GM20000 (cell line): ENCODE results near the gene PKD1L1.

Experiments
- DNase-seq: peaks from one replicate; pipeline ENCODE4 v3.0.0; 2012; ENCODE audit warnings: low spot score
- TF ChIP-seq, protein P1 (sequence below): IDR thresholded peaks from 2 replicates; pipeline ENCODE4 v1.5.1; 2012; ENCODE audit warnings: mild to moderate bottlenecking, control low read depth; ENCODE audit errors: extremely low read depth, missing control alignments

The PKD1L1 gene

DNA sequence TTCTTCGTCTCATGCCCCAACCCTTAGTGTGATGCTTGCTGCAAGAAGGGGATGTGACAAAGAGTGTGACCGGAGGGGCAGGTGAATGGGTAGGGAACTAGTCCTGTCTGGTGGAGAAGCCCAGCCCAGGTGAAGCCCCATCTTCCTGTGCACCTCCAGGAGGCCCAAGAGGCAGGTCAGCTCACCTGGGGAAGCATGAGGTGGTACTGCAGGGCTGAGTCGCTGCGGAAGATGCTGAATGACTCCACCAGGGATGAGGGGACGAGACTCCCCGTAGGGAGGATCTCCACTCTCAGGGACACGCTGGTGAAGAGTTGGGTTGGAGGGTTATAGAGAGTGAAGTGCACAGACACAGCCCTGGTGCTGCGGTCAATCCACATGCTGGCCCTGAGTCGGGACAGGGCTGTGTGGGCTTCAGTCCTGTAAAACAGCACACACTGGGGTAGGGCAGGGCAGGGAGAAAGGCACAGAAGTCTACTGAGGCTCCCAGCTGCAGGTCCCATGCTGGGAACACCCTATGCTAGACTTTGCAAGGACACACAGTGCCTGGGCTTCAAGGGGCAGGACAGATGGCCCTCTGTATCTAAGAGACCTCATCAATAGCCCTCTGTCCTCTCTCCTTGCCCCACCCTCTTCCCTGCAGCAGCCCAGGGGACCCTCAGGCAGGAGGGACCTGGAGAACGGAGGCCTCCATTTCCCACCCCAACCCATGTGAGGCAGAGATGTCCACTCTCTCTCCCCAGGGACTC, 136.5 kb downstream of the PKD1L1 start:
- TF ChIP-seq, protein P1, sequence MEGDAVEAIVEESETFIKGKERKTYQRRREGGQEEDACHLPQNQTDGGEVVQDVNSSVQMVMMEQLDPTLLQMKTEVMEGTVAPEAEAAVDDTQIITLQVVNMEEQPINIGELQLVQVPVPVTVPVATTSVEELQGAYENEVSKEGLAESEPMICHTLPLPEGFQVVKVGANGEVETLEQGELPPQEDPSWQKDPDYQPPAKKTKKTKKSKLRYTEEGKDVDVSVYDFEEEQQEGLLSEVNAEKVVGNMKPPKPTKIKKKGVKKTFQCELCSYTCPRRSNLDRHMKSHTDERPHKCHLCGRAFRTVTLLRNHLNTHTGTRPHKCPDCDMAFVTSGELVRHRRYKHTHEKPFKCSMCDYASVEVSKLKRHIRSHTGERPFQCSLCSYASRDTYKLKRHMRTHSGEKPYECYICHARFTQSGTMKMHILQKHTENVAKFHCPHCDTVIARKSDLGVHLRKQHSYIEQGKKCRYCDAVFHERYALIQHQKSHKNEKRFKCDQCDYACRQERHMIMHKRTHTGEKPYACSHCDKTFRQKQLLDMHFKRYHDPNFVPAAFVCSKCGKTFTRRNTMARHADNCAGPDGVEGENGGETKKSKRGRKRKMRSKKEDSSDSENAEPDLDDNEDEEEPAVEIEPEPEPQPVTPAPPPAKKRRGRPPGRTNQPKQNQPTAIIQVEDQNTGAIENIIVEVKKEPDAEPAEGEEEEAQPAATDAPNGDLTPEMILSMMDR, result no peak
- DNase-seq, result no peak

- DNase-seq, result no peak
- TF ChIP-seq, protein P1, result no peak
Measured at GRCh38 chr7:47809387-47809786, 138.9 kb downstream of the PKD1L1 start.

GRCh38 chr7:47808321-47808720, 139.9 kb downstream of the PKD1L1 start:
- TF ChIP-seq, protein P1, result no peak
- no peak for DNase-seq

DNA sequence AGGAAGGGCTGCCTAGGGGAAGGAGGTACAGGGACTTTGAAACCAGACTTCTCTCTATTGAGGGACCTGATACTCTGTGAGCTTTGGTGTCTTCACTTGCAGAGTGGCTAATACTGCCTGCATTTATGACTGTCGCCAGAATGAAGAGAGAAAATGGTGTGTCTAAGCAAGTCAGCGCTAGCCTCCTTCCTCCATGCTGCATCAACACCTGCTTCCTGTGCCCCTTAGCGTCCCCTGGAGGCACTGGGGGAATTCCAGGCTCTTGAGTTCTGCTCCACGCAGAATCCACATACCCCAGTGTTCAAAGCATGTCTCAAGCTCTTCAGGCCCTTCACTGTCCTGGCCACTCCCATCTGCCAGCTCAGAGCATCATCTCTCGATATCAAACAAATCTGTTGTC, 140.5 kb downstream of the PKD1L1 start:
- DNase-seq, result peak; percentile 32
- TF ChIP-seq, protein P1, result no peak

DNA sequence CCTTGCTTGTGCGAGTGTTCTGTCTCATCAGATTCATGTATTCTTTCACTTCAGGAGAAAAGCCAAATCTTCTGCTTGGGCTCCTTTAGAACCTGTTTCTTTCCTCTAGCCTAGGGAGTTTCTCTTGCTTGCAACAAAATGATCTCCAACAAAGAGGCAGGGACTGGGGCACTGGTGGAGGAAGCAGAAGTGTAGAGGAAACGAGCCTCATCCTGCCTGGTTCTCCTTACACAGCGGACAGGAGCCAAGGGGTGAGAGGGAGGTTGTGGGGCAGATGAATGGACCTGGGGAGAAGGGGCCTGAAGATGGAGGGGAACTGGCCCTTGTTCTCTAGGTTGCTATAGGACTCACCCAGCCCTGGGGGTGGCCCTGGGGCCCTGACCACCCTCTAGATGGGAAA, 141.1 kb downstream of the PKD1L1 start:
- no peak for DNase-seq
- TF ChIP-seq, protein P1, result no peak

DNA sequence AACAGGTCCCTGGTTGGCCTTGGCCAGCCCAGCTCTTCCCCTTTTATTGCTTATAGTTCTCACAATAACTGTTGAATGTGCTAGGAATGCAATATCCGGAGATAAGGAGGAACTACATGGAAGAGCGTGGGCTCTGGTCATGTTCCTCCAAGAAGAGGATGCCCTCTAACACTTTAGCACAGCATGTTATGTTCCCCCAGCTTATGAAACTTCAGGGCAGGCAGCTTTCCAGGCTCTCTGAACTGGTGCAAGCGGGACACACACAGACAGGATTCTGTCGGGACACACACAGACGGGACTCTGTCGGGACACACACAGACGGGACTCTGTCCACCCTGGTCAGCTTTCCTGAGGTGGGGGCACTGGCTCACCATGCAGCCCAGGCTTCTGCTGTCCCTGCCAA, 141.6 kb downstream of the PKD1L1 start:
- DNase-seq, result no peak
- TF ChIP-seq, protein P1, result no peak

DNA sequence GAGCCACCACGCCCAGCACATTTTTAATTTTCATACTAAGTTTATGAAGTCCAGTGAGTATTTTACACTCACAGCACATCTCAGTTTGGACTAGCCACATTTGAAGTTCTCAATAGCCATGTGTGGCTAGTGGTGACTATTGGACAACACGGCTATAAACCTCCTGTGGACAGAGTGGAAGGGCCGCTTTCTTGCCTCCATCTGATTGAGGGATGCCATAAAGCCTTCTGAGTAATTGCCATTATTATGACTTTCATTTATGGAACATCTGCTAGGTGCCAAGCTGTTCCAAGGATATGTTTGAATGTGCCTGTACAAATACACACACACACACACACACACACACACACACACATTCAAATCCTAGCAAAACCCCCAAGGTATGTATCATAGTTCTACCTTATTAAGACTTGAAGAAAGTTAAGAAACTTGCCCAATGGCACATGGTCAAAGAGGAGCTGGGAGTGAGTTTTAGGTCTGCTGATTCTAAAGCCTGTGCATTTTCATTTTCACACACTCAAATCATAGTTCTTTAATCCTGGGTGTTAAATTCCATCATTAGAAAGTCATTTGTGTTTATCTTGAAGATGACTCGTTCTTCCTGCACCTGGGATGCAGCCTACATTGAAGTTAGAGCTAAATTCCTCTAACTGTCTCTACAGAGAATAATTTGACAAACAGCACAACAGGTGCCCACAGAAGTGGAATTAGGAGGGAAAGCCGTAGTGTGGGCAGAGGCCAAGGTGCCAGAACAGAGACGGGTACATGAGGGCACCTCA, 143.3 kb downstream of the PKD1L1 start:
- DNase-seq, result no peak
- TF ChIP-seq, protein P1, result no peak
